ENCODE measurements around the gene RPL18.

RPL18 gene

DNA sequence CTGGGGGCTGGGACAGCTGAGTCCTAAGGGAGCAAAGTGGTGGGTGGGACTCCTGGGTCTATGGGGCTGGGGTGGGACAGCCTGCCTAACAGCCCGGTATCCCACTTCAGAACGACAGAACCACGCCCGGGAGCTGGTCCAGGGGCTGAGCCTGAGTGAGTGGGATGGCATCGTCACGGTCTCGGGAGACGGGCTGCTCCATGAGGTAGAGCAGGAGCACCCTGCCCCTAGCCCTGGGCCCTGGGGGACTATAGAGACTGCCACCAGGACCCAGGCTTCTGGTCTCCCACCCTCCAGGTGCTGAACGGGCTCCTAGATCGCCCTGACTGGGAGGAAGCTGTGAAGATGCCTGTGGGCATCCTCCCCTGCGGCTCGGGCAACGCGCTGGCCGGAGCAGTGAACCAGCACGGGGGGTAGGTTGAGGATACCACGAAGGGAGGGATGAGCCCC, 8.9 kb upstream of the RPL18 start:
- Histone ChIP-seq H3K36me3 (ENCODE audit: insufficient read depth) (no peaks in the 10 kb centered on the region), H4K20me1 (ENCODE audit: insufficient read depth) (no peaks in the 10 kb centered on the region), H3K4me1 (ENCODE audit: low read depth, poor library complexity, severe bottlenecking) (peaks cover 43% of the 10 kb centered on the region), H3K27ac (no peak overlapping the region), H2AFZ (ENCODE audit: low read depth) (no peak overlapping the region), H3K79me2 (ENCODE audit: insufficient read depth, low read depth) (peaks cover 5% of the 10 kb centered on the region; the same call in 1 of the 2 replicates), H3K27me3 (ENCODE audit: insufficient read depth, low read depth) (no peaks in the 10 kb centered on the region), H3K4me2 (peak overlapping the region; percentile 53; the same call in 1 of the 2 replicates), H3K9ac (no peak overlapping the region), H3K4me3 (IDR thresholded peaks at IDR 0.05; ENCODE audit: insufficient read depth, low read depth, low read length) (no peak overlapping the region)
- TF ChIP-seq, protein P1, sequence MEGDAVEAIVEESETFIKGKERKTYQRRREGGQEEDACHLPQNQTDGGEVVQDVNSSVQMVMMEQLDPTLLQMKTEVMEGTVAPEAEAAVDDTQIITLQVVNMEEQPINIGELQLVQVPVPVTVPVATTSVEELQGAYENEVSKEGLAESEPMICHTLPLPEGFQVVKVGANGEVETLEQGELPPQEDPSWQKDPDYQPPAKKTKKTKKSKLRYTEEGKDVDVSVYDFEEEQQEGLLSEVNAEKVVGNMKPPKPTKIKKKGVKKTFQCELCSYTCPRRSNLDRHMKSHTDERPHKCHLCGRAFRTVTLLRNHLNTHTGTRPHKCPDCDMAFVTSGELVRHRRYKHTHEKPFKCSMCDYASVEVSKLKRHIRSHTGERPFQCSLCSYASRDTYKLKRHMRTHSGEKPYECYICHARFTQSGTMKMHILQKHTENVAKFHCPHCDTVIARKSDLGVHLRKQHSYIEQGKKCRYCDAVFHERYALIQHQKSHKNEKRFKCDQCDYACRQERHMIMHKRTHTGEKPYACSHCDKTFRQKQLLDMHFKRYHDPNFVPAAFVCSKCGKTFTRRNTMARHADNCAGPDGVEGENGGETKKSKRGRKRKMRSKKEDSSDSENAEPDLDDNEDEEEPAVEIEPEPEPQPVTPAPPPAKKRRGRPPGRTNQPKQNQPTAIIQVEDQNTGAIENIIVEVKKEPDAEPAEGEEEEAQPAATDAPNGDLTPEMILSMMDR (conservative IDR thresholded peaks at IDR 0.05; ENCODE audit: low read depth, low read length): no peak

DNA sequence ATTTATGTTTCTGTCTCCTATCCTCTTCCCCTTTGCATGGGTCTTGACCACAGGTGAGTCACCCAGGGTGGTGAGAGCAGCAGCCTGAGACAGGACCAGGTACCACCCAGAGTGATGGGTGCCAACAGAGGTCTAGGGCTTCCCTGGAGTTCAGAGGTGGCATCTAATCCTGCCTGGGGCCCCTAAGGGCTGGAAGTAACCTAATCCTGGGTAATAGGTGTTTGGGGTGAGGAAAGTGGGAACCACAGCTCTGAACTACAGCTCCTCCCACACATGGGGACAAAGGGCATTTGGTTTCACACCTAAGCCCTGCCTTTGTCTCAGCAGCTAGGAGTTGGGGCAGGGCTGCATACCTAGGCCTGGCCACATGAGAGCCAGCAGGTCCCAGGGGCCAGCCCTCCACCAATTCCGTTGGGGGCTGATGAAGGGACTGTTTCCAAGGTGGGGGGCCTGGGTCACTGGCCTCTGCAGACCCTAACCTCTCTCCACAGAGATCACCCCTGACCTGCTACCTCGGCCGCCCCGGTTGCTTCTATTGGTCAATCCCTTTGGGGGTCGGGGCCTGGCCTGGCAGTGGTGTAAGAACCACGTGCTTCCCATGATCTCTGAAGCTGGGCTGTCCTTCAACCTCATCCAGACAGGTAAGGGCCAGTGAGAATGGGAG, 8.4 kb upstream of the RPL18 start:
- Histone ChIP-seq H3K4me3 (IDR thresholded peaks at IDR 0.05; ENCODE audit: insufficient read depth, low read depth, low read length) (no peak overlapping the region), H3K4me1 (ENCODE audit: low read depth, poor library complexity, severe bottlenecking) (peaks cover 38% of the 10 kb centered on the region), H3K4me2 (peak overlapping the region; percentile 53; the same call in 1 of the 2 replicates), H3K36me3 (ENCODE audit: insufficient read depth) (no peaks in the 10 kb centered on the region), H3K9ac (peak overlapping the region; percentile 2; the same call in 1 of the 2 replicates), H3K27ac (peak overlapping the region; percentile 30; the same call in 1 of the 2 replicates), H4K20me1 (ENCODE audit: insufficient read depth) (no peaks in the 10 kb centered on the region), H2AFZ (ENCODE audit: low read depth) (no peak overlapping the region), H3K27me3 (ENCODE audit: insufficient read depth, low read depth) (no peaks in the 10 kb centered on the region), H3K79me2 (ENCODE audit: insufficient read depth, low read depth) (peaks cover 5% of the 10 kb centered on the region; the same call in 1 of the 2 replicates)
- TF ChIP-seq, protein P1 (conservative IDR thresholded peaks at IDR 0.05; ENCODE audit: low read depth, low read length): no peak

DNA sequence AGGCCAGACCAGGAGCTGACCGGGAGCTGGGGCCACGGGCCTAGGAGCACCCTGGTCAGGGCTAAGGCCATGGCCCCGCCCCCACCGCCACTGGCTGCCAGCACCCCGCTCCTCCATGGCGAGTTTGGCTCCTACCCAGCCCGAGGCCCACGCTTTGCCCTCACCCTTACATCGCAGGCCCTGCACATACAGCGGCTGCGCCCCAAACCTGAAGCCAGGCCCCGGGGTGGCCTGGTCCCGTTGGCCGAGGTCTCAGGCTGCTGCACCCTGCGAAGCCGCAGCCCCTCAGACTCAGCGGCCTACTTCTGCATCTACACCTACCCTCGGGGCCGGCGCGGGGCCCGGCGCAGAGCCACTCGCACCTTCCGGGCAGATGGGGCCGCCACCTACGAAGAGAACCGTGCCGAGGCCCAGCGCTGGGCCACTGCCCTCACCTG, 6.9 kb upstream of the RPL18 start:
- Histone ChIP-seq H4K20me1 (ENCODE audit: insufficient read depth) (no peaks in the 10 kb centered on the region), H3K4me3 (IDR thresholded peaks at IDR 0.05; ENCODE audit: insufficient read depth, low read depth, low read length) (no peak overlapping the region), H3K9ac (no peak overlapping the region), H3K27ac (no peak overlapping the region), H3K36me3 (ENCODE audit: insufficient read depth) (no peaks in the 10 kb centered on the region), H3K79me2 (ENCODE audit: insufficient read depth, low read depth) (peaks cover 5% of the 10 kb centered on the region; the same call in 1 of the 2 replicates), H3K4me2 (no peak overlapping the region), H3K27me3 (ENCODE audit: insufficient read depth, low read depth) (no peaks in the 10 kb centered on the region), H2AFZ (ENCODE audit: low read depth) (no peak overlapping the region), H3K4me1 (ENCODE audit: low read depth, poor library complexity, severe bottlenecking) (peaks cover 35% of the 10 kb centered on the region)
- TF ChIP-seq, protein P1 (conservative IDR thresholded peaks at IDR 0.05; ENCODE audit: low read depth, low read length): no peak

DNA sequence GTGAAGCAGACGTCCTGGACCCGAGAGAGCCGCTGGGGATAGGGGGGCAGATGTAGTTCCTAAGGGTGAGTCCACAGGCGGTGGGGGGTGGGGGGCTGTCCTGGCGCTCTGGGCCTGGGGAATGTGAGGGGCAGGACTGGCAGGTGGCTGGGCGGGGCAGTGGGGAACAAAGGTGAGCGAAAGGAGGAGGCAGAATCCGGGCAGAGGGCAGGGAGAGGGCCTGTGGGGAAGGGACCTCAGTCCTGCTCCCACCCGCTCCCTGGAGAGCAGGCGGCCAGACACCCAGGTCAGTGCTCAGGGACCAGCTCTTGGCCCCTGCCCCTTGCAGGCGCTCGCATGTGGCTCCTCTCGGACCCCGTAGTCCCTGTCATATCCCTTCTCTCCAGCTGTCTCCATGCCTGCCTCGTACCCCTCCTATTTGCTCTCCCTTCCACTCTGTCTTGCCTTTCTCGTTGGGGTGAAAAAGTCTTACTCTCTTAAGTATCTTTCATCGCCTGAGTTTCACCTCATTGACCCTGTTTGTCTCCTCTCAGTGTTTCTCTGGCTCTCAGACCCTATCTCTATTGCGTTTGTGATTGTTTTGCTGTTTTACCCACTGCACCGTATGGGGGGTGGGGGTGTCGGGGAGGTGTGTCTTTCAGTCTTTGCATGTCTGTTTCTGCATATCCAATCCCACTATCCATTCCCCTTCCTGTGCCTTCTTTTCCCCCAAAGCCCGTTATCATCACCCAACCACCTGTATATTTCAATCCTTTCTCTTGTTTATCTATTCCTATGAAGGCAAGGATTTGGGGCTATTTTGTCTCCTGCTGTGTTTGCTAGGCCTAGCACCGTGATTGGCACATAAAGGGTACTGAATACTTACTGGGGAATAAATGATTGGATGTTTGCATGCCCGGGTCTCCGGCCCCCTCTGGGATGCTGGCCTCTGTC, 6.1 kb upstream of the RPL18 start:
- Histone ChIP-seq H3K27ac (no peak overlapping the region), H3K9ac (peak overlapping the region; percentile 43; the same call in 1 of the 2 replicates), H3K36me3 (ENCODE audit: insufficient read depth) (no peaks in the 10 kb centered on the region), H3K4me2 (peak overlapping the region; percentile 95), H3K27me3 (ENCODE audit: insufficient read depth, low read depth) (no peaks in the 10 kb centered on the region), H3K79me2 (ENCODE audit: insufficient read depth, low read depth) (peaks cover 8% of the 10 kb centered on the region; the same call in 1 of the 2 replicates), H3K4me1 (ENCODE audit: low read depth, poor library complexity, severe bottlenecking) (peaks cover 40% of the 10 kb centered on the region), H2AFZ (ENCODE audit: low read depth) (no peak overlapping the region), H4K20me1 (ENCODE audit: insufficient read depth) (no peaks in the 10 kb centered on the region), H3K4me3 (IDR thresholded peaks at IDR 0.05; ENCODE audit: insufficient read depth, low read depth, low read length) (peak overlapping the region; percentile 56)
- TF ChIP-seq, protein P1 (conservative IDR thresholded peaks at IDR 0.05; ENCODE audit: low read depth, low read length): no peak
